NOMO-1 treated with dmso at 0.1 percent for 144 hours (cell line): ENCODE measurements around the gene BIN2.

Source experiments
- DNase-seq: peaks from one replicate; lab custom pipeline; 2025; ENCODE audit not compliant: unreplicated experiment; lab: John Stamatoyannopoulos, UW

The BIN2 gene

GRCh38 chr12:51323966-51324895 is at the start of gene BIN2:
Gene BIN2, minus strand, starts transcription at chr12:51324174. Its CDS starts 72 bp downstream, at chr12:51324102.
- DNase-seq = peak; percentile 62

- no peak for DNase-seq
Observed at GRCh38 chr12:51373187-51373586, 49.2 kb upstream of the BIN2 start.

GRCh38 chr12:51372021-51372420 is 48.0 kb upstream of the BIN2 start:
- no peak for DNase-seq

GRCh38 chr12:51371295-51371953 is 47.5 kb upstream of the BIN2 start:
- DNase-seq = no peak

- no peak for DNase-seq
Observed at GRCh38 chr12:51370667-51371066, 46.7 kb upstream of the BIN2 start.

- DNase-seq = no peak
Observed at GRCh38 chr12:51369581-51369980, 45.6 kb upstream of the BIN2 start.

- DNase-seq = peak; percentile 67
Observed at GRCh38 chr12:51368640-51369517, 44.9 kb upstream of the BIN2 start.

GRCh38 chr12:51365276-51365675 is 41.3 kb upstream of the BIN2 start:
- DNase-seq = no peak

GRCh38 chr12:51364001-51364400 is 40.0 kb upstream of the BIN2 start:
- no peak for DNase-seq

GRCh38 chr12:51362747-51363342 is 38.9 kb upstream of the BIN2 start:
- DNase-seq = no peak

- no peak for DNase-seq
Observed at GRCh38 chr12:51362307-51362706, 38.3 kb upstream of the BIN2 start.

- no peak for DNase-seq
Observed at GRCh38 chr12:51361161-51362016, 37.4 kb upstream of the BIN2 start.

- DNase-seq = no peak
Observed at GRCh38 chr12:51360315-51360714, 36.3 kb upstream of the BIN2 start.

- DNase-seq = no peak
Observed at GRCh38 chr12:51359851-51360250, 35.9 kb upstream of the BIN2 start.

- no peak for DNase-seq
Observed at GRCh38 chr12:51358496-51358895, 34.5 kb upstream of the BIN2 start.

GRCh38 chr12:51357374-51358047 is 33.5 kb upstream of the BIN2 start:
- DNase-seq = no peak

GRCh38 chr12:51351913-51352532 is 28.0 kb upstream of the BIN2 start:
- no peak for DNase-seq

- no peak for DNase-seq
Observed at GRCh38 chr12:51349026-51349425, 25.1 kb upstream of the BIN2 start.

GRCh38 chr12:51348116-51348515 is 24.1 kb upstream of the BIN2 start:
- DNase-seq = no peak
